HG02610 (cell line): ENCODE measurements around the gene MARVELD1.

Source experiments
- ATAC-seq: cut with Tn5 transposase; IDR thresholded peaks from one replicate; pipeline ENCODE4 v1.9.1; 2021; ENCODE audit warnings: mild to moderate bottlenecking, moderate library complexity; ENCODE audit not compliant: unreplicated experiment

Gene MARVELD1

GRCh38 chr10:97752956-97753355 lies 39.4 kb downstream of the MARVELD1 start:
- ATAC-seq = no peak

DNA sequence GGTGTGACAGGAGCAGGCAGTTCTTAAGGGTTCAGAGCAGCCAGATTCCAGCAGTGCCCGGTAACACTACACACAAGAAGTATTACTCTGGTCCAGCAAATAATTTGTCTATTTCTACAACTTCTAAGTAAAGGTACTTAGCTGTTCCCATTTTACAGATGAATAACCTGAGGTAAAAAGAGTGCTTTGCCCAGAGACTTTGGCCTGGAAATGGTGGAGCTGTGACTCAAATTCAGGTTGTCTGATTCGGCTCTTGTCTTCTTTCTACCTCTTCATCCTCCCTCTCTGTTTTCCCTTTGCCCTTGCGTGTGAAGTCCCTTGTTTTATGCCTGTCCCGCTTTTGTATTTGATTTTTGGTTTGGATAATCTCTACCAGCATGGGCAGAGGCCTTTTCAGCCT lies 41.2 kb downstream of the MARVELD1 start:
- no peak for ATAC-seq

- ATAC-seq = no peak
Measured at GRCh38 chr10:97755718-97756117, 42.2 kb downstream of the MARVELD1 start.

GRCh38 chr10:97757471-97757870 lies 43.9 kb downstream of the MARVELD1 start:
- ATAC-seq = no peak

GRCh38 chr10:97759158-97759887 lies 45.8 kb downstream of the MARVELD1 start:
- no peak for ATAC-seq

GRCh38 chr10:97759946-97760345 lies 46.4 kb downstream of the MARVELD1 start:
- no peak for ATAC-seq

DNA sequence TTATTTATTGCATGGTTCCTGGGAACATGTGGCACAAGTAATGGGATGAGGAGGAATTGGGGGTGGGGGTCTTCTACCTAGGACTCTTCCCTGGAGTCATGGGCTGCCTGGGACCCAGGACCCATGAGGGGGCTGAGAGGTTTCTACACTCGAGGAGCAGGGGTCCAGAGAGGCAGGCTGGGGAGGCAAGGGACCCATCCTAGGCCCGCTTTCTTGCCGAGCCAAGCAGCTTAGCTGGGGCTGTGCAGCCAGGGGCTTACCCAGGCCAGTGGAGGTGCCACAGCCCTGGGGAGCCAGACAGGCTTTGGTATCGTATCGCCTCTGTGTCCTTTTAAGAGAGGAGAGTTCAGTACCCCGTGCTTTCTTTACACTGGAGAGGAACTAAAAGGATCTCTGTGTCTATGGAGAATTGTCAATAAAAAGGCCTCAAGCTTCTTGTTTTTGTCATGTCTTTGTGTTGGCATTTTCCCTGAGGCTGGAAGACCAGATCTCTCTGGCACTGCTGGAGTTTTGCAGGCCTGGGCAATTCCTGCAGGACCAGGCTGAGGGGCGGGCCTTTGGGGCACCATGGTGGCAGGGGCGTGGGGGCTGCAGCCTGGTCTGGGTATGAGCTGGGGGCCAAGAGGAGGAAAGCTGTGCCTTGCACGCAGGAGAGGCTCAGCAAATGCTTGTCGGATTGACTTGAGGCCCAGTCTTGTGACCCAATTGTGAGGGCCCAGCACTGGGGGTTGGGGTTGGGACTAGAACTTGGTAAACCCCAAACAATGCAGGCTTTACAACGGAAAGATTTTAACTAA lies 47.1 kb downstream of the MARVELD1 start:
- no peak for ATAC-seq

DNA sequence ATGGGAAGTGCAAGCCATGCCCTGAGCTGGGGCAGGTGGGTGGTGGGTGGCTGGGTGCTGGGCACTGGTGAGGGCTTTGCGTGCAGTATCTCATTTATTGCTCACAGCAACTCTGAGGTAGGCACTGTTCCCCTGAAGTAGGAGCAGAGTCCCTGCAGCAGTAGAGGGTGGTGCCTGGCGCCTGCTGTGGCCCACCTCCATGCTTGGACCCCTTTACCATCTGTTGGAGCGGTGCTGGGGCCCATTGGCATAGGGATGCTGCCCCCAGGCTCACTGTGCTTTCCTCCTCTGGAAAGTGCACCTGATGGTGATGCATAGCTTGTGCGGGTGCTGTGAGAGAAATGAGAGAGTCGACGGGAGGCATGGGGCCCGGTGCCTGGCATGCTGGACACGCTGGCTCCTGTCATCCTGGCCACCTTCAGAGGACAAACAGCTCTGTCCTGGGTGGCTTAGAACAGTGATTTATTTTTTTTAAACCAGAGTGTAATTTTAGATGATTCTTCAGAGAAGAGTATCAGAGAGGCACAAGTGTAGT lies 47.9 kb downstream of the MARVELD1 start:
- no peak for ATAC-seq

DNA sequence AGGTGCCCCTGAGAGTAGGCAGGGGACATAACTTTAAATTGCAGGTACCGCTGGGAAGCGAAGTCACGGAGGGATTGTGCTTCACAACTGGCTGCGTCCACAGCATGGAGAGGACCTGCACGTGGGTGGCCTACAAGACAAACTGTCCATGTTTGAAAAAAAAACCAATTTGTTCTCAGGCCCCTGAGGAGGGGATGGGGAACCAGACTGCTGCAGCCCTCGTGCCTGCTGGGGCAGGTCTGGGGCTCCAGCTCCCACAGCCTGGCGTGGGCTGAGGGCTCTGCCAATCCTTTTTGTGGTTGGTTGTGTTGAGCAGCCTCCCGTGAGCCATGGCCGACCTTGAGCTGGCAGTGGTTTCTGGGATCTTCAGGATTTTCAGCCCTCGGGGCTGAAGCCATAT lies 48.5 kb downstream of the MARVELD1 start:
- no peak for ATAC-seq

DNA sequence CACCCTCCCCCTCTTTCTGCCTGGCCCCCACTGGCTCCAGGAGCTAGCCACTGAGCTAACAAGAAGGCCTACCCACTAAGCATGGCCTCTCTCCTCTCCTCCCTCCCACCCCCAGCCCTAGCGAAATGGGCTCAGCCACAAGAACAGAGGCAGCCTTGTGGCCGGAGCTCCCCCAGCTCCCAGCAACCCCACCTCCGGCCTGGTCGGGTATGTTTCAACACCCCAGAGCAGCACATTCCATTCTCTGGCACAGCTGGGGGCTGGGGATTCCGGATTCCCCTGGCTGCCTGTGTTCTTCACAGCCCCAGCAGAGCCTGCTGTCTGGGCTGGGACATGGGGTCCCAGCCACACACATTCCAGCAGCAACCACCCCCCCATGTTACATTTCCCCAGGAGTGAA lies 49.3 kb downstream of the MARVELD1 start:
- no peak for ATAC-seq

DNA sequence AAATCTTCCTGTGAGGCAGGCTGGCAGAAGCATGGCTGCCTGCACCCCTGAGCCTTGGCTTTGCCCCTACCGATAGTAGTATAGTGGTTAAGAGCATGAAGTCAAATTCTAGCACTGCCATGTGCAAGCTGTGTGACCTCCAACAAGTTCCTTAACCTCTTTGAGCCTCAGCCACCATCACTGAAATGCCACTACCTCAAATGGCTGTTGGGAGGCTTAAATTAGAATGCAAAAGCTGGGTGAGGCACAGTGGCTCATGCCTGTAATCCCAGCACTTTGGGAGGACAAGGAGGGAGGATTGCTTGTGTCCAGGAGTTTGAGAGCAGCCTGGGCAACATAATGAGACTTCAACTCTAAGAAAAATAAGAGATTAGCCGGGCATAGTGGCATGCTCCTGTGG lies 49.9 kb downstream of the MARVELD1 start:
- ATAC-seq = no peak

GRCh38 chr10:97763947-97764346 lies 50.4 kb downstream of the MARVELD1 start:
- ATAC-seq = no peak

- ATAC-seq = no peak
Measured at GRCh38 chr10:97764519-97764931, 51.0 kb downstream of the MARVELD1 start.

DNA sequence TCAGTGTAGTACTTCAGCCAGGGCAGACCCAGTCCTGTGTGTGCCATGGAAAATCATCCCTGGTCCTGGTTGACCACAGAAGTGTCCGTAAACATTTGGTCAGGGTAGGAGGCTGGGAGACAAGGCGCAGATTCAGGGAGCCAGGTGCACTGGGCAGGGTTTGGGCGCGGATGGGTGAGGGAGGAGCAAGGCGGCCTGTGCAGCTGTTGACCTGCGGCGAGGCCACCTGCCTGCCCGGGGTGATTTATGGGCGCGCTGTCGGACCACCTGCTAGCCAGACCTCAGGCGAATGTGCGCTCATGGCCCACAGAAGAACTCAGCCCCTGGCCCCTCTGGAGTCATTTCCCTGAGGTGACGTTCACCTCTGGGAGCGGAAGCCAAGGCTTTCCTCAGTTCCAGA lies 51.7 kb downstream of the MARVELD1 start:
- no peak for ATAC-seq

DNA sequence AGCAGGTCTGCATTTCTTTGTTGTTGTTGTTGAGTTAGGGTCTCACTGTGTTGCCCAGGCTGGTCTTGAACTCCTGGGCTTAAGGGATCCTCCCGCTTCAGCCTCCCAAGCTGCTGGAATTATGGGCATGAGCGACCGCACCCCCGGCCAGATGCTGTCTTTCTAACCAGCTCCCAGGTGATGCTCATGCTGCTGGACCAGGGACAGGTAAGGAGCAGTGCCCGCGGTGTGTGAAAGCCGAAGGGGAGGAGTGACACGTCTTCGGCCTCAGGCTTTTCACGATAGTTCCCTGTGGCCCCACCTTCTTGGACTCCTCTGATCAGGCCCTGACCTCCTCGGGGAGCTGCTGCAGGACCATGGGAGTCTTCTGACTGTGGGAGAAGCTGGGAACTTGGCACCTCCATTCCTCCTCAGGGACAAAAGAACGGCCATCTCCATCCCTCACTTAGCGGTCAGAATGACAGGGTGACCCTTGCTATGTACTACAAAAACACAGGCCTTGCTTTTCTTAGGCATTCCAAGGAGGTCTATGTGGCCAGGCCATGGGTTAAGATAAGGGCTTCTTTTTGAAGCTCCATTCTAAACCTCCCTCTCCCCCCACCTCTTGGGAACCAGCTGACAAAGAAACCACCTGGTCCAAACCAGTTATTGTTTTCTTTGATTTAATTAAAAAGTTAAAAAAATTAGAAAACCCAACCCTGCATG lies 52.7 kb downstream of the MARVELD1 start:
- ATAC-seq = no peak

GRCh38 chr10:97766996-97767924 lies 53.7 kb downstream of the MARVELD1 start:
- ATAC-seq = no peak
